ENCODE results near the gene GRK5. TPM values are rescaled to one million over a fixed set of nuclear protein-coding genes. Genes with fewer than 3 reads are reported as not detected.
"Not testable (repeated sequence)": the region's sequence is repeated elsewhere in the genome, so short reads cannot be mapped to it uniquely, and the experiment has no call there.

GRK5 gene
- total RNA-seq, 6 experiments from 2014 or later, result 5.9 to 11.5 (median 7.9) TPM

- 24% methylated on average over 5 of the region's 18 CpGs for WGBS (ENCODE audit: insufficient coverage, low coverage, low lambda C conversion rate, missing lambda C conversion rate)
- Histone ChIP-seq H3K36me3 (no peaks in the 10 kb centered on the region), H3K9me3 (no peaks in the 10 kb centered on the region), H3K27me3 (no peaks in the 10 kb centered on the region), H3K4me3 (peak overlapping the region in 1 of 3 donors; percentile 26), H3K4me1 (peaks cover 0 to 19% (median 7%) of the 10 kb centered on the region in 4 donors), H3K27ac (peak overlapping the region; percentile 19 to 80 (median 58))
- ATAC-seq (peak; percentile 80 to 89 (median 87)), DNase-seq (peak; percentile 83 to 86 (median 84))
- intact Hi-C loops (cut with DNase I), result no loop called here
- TF ChIP-seq CTCF (IDR thresholded peaks at IDR 0.05) (no peak), POLR2A (IDR thresholded peaks at IDR 0.05) (no peak)
Measured at GRCh38 chr10:119270762-119271366, 63.5 kb downstream of the GRK5 start.

DNA sequence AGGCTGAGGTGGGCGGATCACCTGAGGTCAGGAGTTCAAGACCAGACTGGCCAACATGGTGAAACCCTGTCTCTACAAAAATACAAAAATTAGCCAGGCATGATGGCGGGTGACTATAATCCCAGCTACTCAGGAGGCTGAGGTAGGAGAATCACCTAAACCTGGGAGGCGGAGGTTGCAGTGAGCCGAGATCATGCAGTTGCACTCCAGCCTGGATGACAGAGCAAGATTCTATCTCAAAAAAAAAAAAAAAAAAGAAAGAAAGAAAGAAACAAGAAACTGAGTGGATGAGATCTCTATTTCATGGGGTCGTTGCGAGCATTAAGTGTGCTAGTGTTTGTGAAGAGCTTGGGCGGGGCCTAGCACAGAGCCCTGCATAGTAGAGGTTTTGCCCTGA lies 65.0 kb downstream of the GRK5 start:
- H3K4me3 ChIP-seq; ATAC-seq; H3K9me3 ChIP-seq; H3K27me3 ChIP-seq; DNase-seq; H3K27ac ChIP-seq; intact Hi-C loops (cut with DNase I); H3K36me3 ChIP-seq: not testable (repeated sequence)
- 94% methylated on average over 7 of the region's 7 CpGs for WGBS (ENCODE audit: insufficient coverage, low coverage, low lambda C conversion rate, missing lambda C conversion rate)
- H3K4me1 ChIP-seq, result peaks cover 0 to 19% (median 7%) of the 10 kb centered on the region in 4 donors

- no peaks in the 10 kb centered on the region for H3K27me3 ChIP-seq
- H3K9me3 ChIP-seq, result no peaks in the 10 kb centered on the region
- DNase-seq (peak in 1 of 3 donors; percentile 14), ATAC-seq (no peak)
- intact Hi-C loops (cut with DNase I), result no loop called here
- H3K4me3 ChIP-seq, result no peak overlapping the region
- peaks cover 0 to 19% (median 7%) of the 10 kb centered on the region in 4 donors for H3K4me1 ChIP-seq
- H3K36me3 ChIP-seq, result no peaks in the 10 kb centered on the region
- no peak overlapping the region for H3K27ac ChIP-seq
- 89% methylated on average over 9 of the region's 9 CpGs for WGBS (ENCODE audit: insufficient coverage, low coverage, low lambda C conversion rate, missing lambda C conversion rate)
- TF ChIP-seq CTCF (IDR thresholded peaks at IDR 0.05) (no peak), POLR2A (IDR thresholded peaks at IDR 0.05) (no peak)
Measured at GRCh38 chr10:119272736-119273135, 65.4 kb downstream of the GRK5 start.

- TF ChIP-seq POLR2A (IDR thresholded peaks at IDR 0.05) (no peak), CTCF (IDR thresholded peaks at IDR 0.05) (no peak)
- 94% methylated on average over 3 of the region's 8 CpGs for WGBS (ENCODE audit: insufficient coverage, low coverage, low lambda C conversion rate, missing lambda C conversion rate)
- Histone ChIP-seq H3K4me1 (peaks cover 0 to 19% (median 7%) of the 10 kb centered on the region in 4 donors), H3K36me3 (no peaks in the 10 kb centered on the region), H3K27me3 (no peaks in the 10 kb centered on the region), H3K9me3 (no peaks in the 10 kb centered on the region), H3K27ac (no peak overlapping the region), H3K4me3 (no peak overlapping the region)
- DNase-seq (peak in 1 of 3 donors; percentile 4), ATAC-seq (no peak)
- intact Hi-C loops (cut with DNase I), result no loop called here
Measured at GRCh38 chr10:119273413-119273812, 66.0 kb downstream of the GRK5 start.

DNA sequence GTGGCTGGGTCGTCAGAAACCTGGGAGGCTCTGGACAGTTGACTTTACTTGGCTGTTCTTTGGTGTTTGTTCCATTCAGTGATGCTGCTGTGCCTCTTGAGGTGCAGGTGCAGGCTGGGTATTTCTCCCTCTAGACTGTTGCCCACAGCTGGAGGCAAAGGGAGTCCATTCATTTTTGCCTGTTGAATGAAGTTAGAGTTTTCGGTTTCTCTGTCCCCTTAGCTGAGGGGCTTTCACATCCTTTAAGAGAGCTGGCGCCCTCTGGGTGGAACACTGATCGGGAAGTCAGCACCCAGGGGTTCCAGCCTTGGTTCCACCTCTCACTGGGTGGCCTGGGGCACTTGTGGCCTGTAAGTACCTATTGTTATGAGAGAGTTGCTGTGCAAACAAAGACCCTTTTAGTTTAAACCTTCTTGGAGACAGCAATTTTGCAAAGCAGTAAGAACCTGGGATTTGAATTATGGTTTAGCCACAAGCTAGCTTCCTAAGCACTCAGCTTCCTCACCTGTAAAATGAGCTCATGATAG lies 67.2 kb downstream of the GRK5 start:
- Histone ChIP-seq H3K36me3 (no peaks in the 10 kb centered on the region), H3K27me3 (no peaks in the 10 kb centered on the region), H3K9me3 (no peaks in the 10 kb centered on the region), H3K4me1 (peaks cover 0 to 19% (median 7%) of the 10 kb centered on the region in 4 donors), H3K27ac (peak overlapping the region in 1 of 3 donors; percentile 29), H3K4me3 (no peak overlapping the region)
- ATAC-seq (no peak), DNase-seq (no peak)
- intact Hi-C loops (cut with DNase I), result no loop called here
- TF ChIP-seq POLR2A (IDR thresholded peaks at IDR 0.05), result no peak
- no peak for TF ChIP-seq CTCF (IDR thresholded peaks at IDR 0.05)
- 94% methylated on average over 3 of the region's 4 CpGs for WGBS (ENCODE audit: insufficient coverage, low coverage, low lambda C conversion rate, missing lambda C conversion rate)

Data from right lobe of liver (tissue), 6 donors.